ENCODE results near the gene CA4.
A peak's percentile ranks its signal among the peaks of the same experiment; 100 is the strongest.

The CA4 gene

DNA sequence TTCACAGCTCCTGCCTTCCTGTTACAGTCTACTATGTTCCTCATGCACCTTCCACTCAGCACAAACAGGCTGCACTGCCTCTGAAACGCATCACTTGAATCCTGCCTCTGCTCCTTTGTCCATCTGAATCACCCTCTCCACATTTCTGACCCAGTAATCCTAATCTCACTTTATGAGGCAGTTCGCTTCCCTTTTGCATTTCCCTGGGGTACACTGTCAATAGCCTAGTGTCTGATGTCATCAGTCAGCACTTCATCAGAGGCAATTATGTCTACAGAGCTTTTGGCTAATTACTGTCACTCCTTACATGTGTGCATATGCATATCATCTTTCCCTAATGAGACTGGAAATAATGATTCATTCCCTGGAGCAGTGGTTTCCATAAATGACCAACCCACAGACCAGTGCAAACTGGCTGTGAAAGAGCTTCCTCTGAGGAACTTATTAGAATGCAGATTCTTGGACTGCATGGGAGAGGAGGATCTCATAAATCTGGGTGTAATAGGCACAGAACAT, 23.6 kb downstream of the CA4 start (continued):
- TF ChIP-seq ZNF10 (tag by site-specific recombination; IDR thresholded peaks at IDR 0.05) (peak; percentile 71), ZNF660 (tag by site-specific recombination; IDR thresholded peaks at IDR 0.05) (no peak), ZSCAN16 (tag by site-specific recombination; IDR thresholded peaks at IDR 0.05) (no peak), ZNF266 (tag by site-specific recombination; IDR thresholded peaks at IDR 0.05; ENCODE audit: low read depth) (no peak), ZNF211 (tag by site-specific recombination; IDR thresholded peaks at IDR 0.05; ENCODE audit: low read depth) (no peak), ZXDB (tag by site-specific recombination; IDR thresholded peaks at IDR 0.05) (peak; percentile 50; the same call in 1 of the 2 replicates), ZNF558 (tag by site-specific recombination; IDR thresholded peaks at IDR 0.05) (peak; percentile 91), ZNF350 (tag by site-specific recombination; IDR thresholded peaks at IDR 0.05) (no peak), ZNF555 (tag by site-specific recombination; conservative IDR thresholded peaks at IDR 0.05) (no peak), ZNF701 (tag by site-specific recombination; IDR thresholded peaks at IDR 0.05) (no peak), ZNF626 (tag by site-specific recombination; IDR thresholded peaks at IDR 0.05) (no peak), OSR2 (tag by site-specific recombination; IDR thresholded peaks at IDR 0.05) (peak; percentile 97), GLIS2 (tag by site-specific recombination; IDR thresholded peaks at IDR 0.05) (no peak), KLF7 (tag by site-specific recombination; IDR thresholded peaks at IDR 0.05; ENCODE audit: borderline replicate concordance) (no peak), ZNF174 (tag by site-specific recombination; IDR thresholded peaks at IDR 0.05) (no peak)
- TF ChIP-seq, protein P1, sequence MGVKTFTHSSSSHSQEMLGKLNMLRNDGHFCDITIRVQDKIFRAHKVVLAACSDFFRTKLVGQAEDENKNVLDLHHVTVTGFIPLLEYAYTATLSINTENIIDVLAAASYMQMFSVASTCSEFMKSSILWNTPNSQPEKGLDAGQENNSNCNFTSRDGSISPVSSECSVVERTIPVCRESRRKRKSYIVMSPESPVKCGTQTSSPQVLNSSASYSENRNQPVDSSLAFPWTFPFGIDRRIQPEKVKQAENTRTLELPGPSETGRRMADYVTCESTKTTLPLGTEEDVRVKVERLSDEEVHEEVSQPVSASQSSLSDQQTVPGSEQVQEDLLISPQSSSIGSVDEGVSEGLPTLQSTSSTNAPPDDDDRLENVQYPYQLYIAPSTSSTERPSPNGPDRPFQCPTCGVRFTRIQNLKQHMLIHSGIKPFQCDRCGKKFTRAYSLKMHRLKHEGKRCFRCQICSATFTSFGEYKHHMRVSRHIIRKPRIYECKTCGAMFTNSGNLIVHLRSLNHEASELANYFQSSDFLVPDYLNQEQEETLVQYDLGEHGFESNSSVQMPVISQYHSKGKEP (tag by site-specific recombination; IDR thresholded peaks at IDR 0.05) = peak; percentile 69; the same call in 1 of the 2 replicates
- TF ChIP-seq, protein P2, sequence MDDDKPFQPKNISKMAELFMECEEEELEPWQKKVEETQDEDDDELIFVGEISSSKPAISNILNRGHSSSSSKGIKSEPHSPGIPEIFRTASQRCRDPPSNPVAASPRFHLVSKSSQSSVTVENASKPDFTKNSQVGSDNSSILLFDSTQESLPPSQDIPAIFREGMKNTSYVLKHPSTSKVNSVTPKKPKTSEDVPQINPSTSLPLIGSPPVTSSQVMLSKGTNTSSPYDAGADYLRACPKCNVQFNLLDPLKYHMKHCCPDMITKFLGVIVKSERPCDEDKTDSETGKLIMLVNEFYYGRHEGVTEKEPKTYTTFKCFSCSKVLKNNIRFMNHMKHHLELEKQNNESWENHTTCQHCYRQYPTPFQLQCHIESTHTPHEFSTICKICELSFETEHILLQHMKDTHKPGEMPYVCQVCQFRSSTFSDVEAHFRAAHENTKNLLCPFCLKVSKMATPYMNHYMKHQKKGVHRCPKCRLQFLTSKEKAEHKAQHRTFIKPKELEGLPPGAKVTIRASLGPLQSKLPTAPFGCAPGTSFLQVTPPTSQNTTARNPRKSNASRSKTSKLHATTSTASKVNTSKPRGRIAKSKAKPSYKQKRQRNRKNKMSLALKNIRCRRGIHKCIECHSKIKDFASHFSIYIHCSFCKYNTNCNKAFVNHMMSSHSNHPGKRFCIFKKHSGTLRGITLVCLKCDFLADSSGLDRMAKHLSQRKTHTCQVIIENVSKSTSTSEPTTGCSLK (tag by site-specific recombination; IDR thresholded peaks at IDR 0.05) = no peak
- TF ChIP-seq, protein P3, sequence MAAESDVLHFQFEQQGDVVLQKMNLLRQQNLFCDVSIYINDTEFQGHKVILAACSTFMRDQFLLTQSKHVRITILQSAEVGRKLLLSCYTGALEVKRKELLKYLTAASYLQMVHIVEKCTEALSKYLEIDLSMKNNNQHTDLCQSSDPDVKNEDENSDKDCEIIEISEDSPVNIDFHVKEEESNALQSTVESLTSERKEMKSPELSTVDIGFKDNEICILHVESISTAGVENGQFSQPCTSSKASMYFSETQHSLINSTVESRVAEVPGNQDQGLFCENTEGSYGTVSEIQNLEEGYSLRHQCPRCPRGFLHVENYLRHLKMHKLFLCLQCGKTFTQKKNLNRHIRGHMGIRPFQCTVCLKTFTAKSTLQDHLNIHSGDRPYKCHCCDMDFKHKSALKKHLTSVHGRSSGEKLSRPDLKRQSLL (tag by site-specific recombination; IDR thresholded peaks at IDR 0.05) = no peak
- TF ChIP-seq, protein P4, sequence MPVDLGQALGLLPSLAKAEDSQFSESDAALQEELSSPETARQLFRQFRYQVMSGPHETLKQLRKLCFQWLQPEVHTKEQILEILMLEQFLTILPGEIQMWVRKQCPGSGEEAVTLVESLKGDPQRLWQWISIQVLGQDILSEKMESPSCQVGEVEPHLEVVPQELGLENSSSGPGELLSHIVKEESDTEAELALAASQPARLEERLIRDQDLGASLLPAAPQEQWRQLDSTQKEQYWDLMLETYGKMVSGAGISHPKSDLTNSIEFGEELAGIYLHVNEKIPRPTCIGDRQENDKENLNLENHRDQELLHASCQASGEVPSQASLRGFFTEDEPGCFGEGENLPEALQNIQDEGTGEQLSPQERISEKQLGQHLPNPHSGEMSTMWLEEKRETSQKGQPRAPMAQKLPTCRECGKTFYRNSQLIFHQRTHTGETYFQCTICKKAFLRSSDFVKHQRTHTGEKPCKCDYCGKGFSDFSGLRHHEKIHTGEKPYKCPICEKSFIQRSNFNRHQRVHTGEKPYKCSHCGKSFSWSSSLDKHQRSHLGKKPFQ (tag by site-specific recombination; IDR thresholded peaks at IDR 0.05) = no peak
- TF ChIP-seq, protein P5, sequence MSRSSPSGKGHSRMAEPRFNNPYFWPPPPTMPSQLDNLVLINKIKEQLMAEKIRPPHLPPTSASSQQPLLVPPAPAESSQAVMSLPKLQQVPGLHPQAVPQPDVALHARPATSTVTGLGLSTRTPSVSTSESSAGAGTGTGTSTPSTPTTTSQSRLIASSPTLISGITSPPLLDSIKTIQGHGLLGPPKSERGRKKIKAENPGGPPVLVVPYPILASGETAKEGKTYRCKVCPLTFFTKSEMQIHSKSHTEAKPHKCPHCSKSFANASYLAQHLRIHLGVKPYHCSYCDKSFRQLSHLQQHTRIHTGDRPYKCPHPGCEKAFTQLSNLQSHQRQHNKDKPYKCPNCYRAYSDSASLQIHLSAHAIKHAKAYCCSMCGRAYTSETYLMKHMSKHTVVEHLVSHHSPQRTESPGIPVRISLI (tag by site-specific recombination; IDR thresholded peaks at IDR 0.05) = no peak
- TF ChIP-seq, protein P6, sequence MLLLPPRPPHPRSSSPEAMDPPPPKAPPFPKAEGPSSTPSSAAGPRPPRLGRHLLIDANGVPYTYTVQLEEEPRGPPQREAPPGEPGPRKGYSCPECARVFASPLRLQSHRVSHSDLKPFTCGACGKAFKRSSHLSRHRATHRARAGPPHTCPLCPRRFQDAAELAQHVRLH (tag by site-specific recombination; IDR thresholded peaks at IDR 0.05) = peak; percentile 14; the same call in 1 of the 2 replicates
- TF ChIP-seq, protein P7, sequence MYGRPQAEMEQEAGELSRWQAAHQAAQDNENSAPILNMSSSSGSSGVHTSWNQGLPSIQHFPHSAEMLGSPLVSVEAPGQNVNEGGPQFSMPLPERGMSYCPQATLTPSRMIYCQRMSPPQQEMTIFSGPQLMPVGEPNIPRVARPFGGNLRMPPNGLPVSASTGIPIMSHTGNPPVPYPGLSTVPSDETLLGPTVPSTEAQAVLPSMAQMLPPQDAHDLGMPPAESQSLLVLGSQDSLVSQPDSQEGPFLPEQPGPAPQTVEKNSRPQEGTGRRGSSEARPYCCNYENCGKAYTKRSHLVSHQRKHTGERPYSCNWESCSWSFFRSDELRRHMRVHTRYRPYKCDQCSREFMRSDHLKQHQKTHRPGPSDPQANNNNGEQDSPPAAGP (tag by site-specific recombination; IDR thresholded peaks at IDR 0.05) = peak; percentile 100
- TF ChIP-seq, protein P8, sequence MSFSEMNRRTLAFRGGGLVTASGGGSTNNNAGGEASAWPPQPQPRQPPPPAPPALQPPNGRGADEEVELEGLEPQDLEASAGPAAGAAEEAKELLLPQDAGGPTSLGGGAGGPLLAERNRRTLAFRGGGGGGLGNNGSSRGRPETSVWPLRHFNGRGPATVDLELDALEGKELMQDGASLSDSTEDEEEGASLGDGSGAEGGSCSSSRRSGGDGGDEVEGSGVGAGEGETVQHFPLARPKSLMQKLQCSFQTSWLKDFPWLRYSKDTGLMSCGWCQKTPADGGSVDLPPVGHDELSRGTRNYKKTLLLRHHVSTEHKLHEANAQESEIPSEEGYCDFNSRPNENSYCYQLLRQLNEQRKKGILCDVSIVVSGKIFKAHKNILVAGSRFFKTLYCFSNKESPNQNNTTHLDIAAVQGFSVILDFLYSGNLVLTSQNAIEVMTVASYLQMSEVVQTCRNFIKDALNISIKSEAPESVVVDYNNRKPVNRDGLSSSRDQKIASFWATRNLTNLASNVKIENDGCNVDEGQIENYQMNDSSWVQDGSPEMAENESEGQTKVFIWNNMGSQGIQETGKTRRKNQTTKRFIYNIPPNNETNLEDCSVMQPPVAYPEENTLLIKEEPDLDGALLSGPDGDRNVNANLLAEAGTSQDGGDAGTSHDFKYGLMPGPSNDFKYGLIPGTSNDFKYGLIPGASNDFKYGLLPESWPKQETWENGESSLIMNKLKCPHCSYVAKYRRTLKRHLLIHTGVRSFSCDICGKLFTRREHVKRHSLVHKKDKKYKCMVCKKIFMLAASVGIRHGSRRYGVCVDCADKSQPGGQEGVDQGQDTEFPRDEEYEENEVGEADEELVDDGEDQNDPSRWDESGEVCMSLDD (tag by site-specific recombination; IDR thresholded peaks at IDR 0.05) = no peak
- TF ChIP-seq, protein P9, sequence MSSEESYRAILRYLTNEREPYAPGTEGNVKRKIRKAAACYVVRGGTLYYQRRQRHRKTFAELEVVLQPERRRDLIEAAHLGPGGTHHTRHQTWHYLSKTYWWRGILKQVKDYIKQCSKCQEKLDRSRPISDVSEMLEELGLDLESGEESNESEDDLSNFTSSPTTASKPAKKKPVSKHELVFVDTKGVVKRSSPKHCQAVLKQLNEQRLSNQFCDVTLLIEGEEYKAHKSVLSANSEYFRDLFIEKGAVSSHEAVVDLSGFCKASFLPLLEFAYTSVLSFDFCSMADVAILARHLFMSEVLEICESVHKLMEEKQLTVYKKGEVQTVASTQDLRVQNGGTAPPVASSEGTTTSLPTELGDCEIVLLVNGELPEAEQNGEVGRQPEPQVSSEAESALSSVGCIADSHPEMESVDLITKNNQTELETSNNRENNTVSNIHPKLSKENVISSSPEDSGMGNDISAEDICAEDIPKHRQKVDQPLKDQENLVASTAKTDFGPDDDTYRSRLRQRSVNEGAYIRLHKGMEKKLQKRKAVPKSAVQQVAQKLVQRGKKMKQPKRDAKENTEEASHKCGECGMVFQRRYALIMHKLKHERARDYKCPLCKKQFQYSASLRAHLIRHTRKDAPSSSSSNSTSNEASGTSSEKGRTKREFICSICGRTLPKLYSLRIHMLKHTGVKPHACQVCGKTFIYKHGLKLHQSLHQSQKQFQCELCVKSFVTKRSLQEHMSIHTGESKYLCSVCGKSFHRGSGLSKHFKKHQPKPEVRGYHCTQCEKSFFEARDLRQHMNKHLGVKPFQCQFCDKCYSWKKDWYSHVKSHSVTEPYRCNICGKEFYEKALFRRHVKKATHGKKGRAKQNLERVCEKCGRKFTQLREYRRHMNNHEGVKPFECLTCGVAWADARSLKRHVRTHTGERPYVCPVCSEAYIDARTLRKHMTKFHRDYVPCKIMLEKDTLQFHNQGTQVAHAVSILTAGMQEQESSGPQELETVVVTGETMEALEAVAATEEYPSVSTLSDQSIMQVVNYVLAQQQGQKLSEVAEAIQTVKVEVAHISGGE (tag by site-specific recombination; conservative IDR thresholded peaks at IDR 0.05; ENCODE audit: low read depth) = no peak

All from HEK293 (cell line).